ENCODE data around the gene COL12A1. TPM values are rescaled to one million over a fixed set of nuclear protein-coding genes. Genes with fewer than 3 reads are reported as not detected.

Gene COL12A1
- total and polyA plus RNA-seq, 8 donors: 23.1 to 74.3 (median 31.5) TPM

DNA sequence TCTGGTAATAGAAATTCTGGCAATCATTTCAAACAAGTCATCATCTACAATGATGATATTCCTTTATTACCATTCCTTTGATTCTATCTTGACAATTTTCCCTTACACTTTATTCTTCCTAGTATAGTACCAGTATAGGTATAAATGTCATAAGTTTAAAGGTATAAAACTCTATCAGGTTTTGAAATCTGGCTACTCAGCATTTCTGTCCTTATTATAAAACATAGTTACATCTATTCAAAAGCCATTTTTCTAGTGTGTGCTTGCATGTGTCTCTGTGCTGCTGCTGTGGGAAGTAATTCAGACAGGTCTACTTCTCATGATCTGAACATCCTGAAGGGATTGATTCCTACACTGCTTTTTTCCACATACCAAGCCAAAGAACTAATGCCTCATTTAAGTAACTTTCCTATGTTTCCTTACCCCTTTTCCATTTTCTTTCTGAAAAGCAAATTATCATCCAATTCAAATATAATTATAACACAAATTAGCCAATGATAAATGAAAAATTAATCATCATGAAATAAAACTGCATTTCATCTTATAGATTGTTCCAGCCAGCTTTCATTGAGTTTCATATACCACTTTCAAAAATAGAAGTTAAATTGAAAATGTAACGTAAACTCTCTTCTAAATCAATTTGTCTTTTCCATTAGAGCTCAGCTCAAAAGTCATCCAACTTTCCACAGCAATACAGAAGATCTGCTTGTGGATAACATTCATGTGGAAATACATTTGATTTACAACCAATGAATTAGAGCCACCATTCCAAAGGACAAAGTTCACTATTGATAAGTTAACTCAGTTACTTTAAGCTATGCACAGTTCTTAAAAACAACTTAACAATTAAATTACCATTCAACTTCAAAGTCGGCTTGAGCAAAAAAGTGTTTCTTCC, 35.9 kb downstream of the COL12A1 start:
- H3K4me3 ChIP-seq: no peak overlapping the region
- no peaks in the 10 kb centered on the region for H3K27me3 ChIP-seq
- ATAC-seq (no peak), DNase-seq (no peak)
- H3K9me3 ChIP-seq: no peaks in the 10 kb centered on the region
- TF ChIP-seq CTCF (IDR thresholded peaks at IDR 0.05): no peak
- no peaks in the 10 kb centered on the region for H3K4me1 ChIP-seq
- no peak overlapping the region for H3K27ac ChIP-seq
- intact Hi-C loops (cut with DNase I): no loop called here
- H3K36me3 ChIP-seq: no peaks in the 10 kb centered on the region

- TF ChIP-seq CTCF (IDR thresholded peaks at IDR 0.05): no peak
- H3K4me1 ChIP-seq: no peaks in the 10 kb centered on the region
- H3K4me3 ChIP-seq: no peak overlapping the region
- no peaks in the 10 kb centered on the region for H3K9me3 ChIP-seq
- no peaks in the 10 kb centered on the region for H3K27me3 ChIP-seq
- intact Hi-C loops (cut with DNase I): no loop called here
- H3K27ac ChIP-seq: no peak overlapping the region
- H3K36me3 ChIP-seq: no peaks in the 10 kb centered on the region
- DNase-seq: no peak
- ATAC-seq: no peak
Measured at GRCh38 chr6:75167851-75168250, 38.0 kb downstream of the COL12A1 start.

GRCh38 chr6:75167325-75167724, 38.5 kb downstream of the COL12A1 start:
- H3K27me3 ChIP-seq: no peaks in the 10 kb centered on the region
- ATAC-seq (no peak), DNase-seq (no peak)
- no peak overlapping the region for H3K27ac ChIP-seq
- intact Hi-C loops (cut with DNase I): no loop called here
- no peaks in the 10 kb centered on the region for H3K36me3 ChIP-seq
- no peak for TF ChIP-seq CTCF (IDR thresholded peaks at IDR 0.05)
- H3K4me1 ChIP-seq: no peaks in the 10 kb centered on the region
- H3K4me3 ChIP-seq: no peak overlapping the region
- H3K9me3 ChIP-seq: no peaks in the 10 kb centered on the region

- Histone ChIP-seq H3K4me1 (no peaks in the 10 kb centered on the region), H3K36me3 (no peaks in the 10 kb centered on the region), H3K27ac (no peak overlapping the region), H3K9me3 (no peaks in the 10 kb centered on the region), H3K4me3 (no peak overlapping the region), H3K27me3 (no peaks in the 10 kb centered on the region)
- intact Hi-C loops (cut with DNase I): no loop called here
- TF ChIP-seq CTCF (IDR thresholded peaks at IDR 0.05): no peak
- ATAC-seq: no peak
- DNase-seq: no peak
Measured at GRCh38 chr6:75166773-75167172, 39.1 kb downstream of the COL12A1 start.

DNA sequence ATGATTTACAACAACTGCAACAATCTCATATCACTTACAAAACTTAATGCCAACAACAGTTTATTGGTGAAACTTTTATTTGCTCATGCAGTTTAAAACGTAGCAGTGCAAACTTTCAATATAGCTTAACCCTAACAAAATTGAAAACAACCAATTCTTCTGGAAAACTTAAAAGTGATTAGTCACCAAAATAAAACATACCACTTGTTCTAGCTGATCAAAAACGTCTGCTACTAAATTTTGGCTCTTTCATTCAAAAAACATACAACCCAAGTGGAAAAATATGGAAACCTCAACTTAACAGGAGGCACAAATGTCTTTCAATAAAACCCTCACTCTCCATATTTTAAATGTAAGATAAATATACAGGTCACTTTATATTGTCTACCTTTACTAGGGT, 39.6 kb downstream of the COL12A1 start:
- intact Hi-C loops (cut with DNase I): no loop called here
- ATAC-seq (no peak), DNase-seq (no peak)
- H3K27ac ChIP-seq: no peak overlapping the region
- no peak overlapping the region for H3K4me3 ChIP-seq
- TF ChIP-seq CTCF (IDR thresholded peaks at IDR 0.05): no peak
- H3K4me1 ChIP-seq: no peaks in the 10 kb centered on the region
- no peaks in the 10 kb centered on the region for H3K27me3 ChIP-seq
- no peaks in the 10 kb centered on the region for H3K9me3 ChIP-seq
- no peaks in the 10 kb centered on the region for H3K36me3 ChIP-seq

Data from left lung (tissue), 10 donors.